ENCODE data around the gene ARHGEF10L. TPM values are rescaled to one million over a fixed set of nuclear protein-coding genes. Genes with fewer than 3 reads are reported as not detected.

The ARHGEF10L gene
- total RNA-seq, 1 donor from 2014 or later, result 39.9 TPM

DNA sequence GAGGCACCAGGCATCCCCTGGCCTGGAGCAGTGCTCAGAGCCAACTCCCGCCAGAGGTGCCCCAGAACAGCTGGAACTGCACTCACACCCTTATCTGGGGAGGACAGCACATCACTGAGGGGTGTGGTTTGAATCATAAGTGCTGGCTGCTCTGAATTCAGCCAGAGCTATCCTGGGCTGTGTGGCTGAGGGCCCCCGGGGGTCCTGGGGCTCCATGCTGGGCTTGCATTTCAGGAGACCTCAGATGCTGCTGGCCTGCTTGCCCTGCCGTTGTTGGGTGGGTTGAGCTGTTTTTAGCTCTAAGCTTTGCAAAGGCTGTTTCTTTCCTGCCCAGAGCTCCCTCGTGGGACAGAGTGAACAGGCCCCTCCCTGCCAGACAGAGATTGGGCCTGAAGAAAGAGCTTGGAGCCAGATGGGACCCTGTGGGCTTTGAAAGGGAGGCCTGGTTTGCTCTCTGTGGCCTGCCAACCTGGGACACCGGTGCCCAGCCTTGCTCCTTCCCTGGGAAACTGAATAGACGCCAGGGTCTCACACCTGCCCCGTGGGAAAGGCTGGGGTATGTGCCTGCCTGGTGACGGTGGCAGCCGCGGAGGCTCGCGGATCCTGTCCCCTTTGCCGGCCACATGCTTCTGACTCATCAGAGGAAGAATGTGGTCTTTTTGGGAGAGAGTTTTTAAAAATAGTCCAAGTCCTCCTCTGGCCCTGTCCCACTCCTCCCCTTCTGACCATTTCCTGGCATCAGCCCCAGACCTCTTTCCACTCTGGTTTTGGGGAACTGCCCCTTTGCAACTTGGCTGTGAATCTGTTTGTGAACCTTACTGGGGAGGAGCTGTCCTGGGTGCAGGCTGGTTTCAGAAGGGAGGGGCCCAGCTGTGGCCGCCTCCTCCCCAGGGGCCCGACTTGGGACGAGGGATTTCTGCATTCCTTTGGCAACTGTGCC is 30.0 kb downstream of the ARHGEF10L start:
- peak; percentile 76 for DNase-seq

DNA sequence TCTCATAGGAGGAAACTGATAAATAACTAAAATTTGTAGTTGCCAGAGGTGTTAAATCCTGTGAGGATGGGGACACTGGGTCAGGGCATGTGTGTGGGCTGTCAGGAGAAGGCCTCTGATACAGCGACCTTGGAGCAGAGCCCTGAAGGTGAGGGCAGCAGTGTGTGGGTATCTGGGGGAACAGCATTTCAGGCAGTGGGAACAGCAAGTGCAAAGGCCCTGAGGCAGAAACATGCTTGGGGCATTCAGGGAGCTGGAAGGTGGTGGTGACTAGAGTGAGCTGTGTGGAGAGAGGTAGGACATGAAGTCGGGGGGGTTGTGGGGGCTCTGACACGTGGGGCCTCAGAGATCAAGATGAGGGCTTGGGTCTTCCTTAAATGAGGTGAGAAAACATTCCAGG is 30.7 kb downstream of the ARHGEF10L start:
- no peak for DNase-seq

DNA sequence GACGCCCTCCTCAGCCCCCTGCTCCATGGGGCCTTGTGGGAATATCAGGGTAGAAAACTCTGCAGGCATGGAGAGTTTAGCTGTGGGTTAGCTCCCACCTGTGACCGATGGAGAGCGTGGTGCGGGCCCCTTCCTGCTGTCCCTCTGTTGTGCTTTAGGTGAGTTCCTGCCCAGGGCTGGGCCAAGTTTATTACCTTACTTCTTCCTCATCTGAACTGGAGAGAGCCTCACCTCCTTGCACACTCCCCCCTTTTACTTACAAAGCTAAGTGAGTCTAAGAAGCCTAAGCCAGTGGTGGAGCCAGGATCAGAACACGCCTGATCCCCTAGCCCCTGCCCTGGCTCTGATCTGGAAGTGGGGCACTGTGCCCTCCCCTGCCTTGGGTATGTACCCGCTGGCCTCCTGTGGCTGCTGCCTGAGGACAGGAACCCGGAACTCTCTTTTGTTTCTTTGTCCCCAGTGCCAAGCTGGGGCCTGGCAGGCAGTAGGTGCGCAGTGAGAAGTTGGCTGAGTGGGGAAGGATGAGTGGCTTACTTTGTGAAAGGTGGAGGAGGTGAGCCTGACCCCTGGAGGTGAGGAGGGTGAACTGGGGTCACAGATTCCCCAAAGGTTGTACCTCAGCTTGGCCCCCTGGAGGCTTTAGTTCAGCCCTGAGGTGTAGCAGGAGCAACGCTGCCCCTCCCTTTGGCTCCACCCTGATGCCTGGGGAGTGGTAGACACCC is 32.9 kb downstream of the ARHGEF10L start:
- no peak for DNase-seq

DNA sequence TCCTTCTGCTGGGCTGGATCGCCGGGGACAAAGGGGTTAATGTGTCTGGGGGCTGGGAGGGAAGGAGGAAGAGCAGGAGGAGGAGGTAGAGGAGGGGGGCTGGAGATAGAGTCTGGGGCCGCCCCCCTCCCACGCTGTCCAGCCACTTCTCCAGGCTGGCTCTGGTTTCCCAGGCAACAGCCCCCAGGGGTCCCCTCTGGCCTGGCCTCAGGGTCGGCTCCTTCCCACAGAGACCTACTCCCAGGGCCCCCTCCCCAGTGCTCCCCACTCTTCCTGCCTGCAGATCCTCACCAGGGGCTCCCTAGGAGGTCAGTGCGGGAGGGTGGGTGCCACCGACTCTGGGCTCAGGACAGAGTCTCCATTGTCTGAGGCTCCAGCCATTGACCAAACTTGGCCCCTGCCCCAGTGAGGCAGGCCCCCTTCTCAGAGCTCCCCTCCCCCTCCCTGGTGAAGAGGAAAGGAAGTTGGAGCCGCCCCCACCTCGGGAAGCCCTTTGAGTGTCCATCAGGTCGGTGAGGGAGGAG is 34.1 kb downstream of the ARHGEF10L start:
- peak; percentile 41 for DNase-seq

DNA sequence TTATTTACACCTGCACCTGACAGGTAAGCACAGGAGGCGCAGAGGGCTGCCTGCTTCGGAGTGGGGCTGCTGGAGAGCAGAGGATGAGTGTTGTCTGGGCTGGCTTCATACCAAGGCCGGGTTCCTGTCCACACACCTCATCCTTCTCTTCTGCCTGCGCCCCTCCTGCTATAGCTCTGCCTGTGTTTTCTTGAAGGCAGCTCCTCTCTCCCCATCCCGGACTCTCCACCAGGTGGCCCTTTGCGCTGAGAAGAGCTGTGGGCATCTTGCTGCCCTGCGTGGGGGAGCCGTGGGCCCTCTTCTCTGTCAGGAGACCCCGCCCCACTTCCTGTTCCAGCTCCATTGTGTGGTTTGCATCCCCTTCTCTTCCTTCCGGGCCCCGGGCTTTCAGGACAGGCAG is 35.0 kb downstream of the ARHGEF10L start:
- no peak for DNase-seq

DNA sequence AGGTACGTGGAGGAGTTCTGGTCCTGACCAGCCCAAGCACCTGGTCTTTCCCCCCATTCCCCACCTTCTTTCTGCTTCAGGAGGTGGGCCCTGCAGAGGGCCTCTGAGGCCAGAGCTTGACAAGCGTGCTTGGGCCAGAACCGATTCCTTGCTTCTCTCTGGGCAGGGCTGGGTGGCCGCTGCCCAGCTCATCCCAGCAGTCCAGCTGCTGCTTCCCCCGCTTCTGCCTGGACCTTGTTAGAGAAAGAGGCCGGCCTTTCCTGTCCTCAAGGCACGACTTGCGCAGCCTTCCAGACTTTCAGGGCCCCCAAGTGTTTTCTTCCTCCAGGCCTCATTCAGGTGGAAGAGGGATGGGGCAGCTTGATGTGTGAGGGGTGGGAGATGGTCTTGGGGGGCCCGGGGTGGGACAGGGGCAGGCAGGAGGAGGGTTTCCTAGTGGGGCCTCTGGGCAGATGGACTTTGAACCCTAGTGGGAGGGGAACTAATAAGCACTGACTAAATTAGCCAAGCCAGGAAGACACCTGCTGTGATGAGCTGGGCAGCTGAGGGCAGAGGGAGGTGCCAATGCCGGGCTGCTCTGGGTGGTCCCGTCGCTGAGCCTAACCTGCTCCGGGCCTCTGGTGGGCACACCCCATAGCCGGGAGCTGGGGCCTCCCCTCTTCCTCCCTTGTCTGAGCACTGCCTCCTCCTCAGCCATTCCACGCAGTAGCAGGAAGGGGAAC is 36.5 kb downstream of the ARHGEF10L start:
- peak; percentile 42 for DNase-seq

DNA sequence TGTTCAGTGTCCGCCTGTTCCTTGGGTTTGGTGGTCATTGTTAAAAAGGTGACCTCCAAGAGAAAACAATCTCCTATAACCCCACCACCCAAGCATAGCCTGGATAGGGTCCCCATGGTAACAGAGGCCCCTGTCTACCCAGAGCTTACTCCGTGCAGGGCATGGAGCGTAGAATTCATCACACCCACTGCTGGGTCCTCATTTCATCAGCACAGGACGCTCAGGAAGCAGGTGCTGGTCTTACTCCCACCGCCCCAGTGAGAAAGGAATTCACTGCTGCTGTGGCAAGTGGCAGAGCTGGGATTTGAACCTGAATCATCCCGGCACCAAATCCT is 37.0 kb downstream of the ARHGEF10L start:
- no peak for DNase-seq

DNA sequence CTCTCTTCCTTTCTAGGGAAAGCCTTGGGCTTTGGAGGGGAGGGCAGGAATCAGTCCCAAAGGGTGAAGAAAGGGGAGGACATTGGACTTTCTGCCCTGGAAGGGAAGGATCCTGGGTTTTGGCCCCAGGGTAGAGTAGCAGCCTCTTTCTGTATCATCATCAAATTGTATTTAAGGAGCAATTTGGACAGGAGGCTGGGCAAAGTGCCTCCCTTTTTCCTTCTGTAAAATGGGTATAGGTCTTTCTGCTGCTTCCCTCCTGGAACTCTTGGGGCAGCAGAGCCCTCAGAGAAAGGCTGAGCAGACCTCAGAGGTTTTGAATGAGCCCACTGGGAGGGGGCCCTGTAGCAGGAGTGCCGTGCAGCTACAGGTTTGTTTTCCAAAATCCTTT is 38.4 kb downstream of the ARHGEF10L start:
- no peak for DNase-seq

DNA sequence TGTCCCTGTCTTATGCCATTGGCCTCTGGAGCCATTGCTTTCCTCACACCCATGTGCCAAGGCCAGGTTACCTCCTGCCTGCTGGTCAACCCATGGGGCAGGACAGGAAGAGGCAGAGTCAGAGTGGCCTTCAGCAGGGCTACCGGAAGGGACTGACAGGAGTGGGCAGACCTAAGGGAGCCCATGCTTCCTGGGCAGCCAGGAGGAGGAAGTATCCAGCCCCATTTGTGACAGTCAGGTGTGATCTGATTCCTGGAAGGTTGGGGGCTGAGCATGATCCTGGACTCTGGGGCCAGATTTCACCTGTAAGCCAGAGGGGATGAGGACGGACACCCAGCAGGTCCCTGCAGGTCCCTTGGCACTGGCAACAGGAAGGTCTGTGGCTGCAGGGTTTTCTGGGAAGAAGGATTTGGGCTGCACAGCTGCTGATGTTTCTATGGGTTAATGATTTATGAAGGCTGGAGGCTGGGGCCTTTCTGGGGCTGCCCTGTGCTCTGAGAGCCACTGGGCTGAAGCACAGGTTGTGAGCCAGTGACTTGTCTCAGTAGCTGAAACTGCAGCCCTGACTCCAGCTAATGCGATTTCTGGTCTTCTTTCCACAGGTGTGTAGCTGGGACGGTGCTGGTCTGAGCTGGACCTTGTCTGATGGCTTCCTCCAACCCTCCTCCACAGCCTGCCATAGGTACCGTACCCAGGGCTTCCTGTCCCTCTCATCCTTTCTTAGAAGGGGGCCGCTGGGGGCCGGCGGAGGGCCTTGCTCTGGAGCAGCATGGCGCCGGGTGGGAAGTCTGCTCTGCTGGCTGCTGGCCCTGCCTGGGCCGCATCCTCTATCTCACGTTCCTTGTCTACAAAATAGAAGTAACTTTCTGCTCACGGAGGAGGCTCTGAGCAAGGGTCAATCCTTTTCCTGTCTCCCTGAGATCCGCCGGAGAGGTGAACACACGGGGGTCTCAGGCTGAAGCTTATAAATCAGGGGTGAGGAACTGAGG is 40.7 kb downstream of the ARHGEF10L start:
- no peak for DNase-seq

DNA sequence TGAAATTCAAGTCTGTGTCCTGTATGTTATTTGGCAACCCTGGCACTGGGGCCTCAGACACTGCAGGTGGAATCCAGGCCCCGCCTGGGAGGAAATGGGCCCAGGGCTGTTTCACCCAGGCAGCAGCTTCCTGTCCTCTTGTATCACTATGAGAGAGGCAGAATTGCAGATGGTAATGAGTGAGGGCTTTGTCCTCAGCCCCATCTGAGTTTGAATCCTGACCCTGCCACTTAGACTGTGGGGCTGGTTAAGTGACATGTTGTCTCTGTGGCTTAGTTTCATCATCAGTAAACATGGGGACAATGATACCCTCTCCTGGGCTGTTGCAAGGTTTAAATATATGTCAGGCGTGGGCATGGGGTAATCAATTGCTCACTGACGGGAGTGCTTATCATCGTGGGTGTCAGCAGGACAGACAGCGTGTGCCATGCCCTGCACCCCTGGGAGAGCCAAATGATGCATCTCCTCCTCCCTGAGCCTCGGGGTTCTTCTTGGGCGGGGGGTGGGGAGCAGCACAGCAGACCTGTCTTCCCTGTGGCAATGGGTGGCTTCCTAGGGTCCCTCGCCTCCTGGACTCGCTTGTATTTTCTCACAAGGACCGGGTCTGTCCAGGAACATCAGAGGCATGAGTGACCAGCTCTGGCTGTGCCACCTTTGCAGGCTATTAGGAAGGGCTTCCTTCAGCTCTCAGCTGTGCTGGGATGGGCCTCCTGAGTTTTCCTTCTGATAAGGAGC is 42.1 kb downstream of the ARHGEF10L start:
- DNase-seq, result no peak

DNA sequence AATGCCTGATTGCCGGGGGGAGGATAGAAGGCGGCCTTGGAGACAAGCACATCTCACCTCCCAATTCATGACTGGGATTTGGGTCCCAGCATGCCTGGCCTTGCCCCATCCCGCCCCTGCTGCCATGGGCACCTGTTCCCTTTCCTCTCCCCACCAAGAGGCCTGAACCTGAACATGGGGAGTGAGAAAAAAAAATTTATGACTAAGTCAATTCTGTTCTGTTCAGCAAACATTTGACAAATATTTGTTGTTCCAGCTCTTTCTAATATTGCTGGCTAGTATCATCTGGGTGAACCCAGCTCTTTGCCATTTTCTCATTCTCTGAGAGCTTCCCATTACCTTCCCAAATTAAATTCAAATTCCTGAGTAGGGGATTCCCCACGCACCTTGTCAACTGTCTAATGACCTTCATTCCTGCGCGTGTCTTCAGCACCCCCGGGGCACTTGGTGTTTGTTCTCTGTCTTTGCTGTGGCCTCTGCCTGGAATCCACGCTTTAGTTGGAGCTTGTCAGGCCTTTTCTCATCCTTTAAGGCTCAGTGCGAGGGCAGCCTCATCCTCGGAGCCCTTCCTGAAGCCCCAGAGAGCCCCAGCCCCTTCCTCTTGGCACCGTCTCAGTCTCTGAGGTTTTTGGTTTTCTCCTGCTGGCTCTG is 42.8 kb downstream of the ARHGEF10L start:
- no peak for DNase-seq

DNA sequence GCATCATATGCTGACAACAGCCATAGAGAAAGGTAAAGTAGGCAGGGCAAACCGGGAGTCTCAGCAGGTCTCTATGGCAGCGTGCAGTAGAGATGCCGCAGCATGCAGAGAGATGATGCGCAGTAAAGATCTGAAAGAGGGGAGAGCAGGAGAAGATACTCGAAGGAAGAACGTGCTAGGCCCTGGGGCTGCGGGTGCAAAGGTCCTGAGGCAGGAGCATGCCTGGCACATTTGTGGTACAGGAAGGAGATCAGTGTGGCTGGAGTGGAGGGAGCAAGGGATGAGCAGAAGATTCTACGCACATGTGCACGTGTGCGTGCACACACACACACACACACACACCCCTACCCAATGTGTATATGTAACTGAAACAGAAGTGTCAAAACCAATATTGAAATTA is 45.0 kb downstream of the ARHGEF10L start:
- no peak for DNase-seq

DNA sequence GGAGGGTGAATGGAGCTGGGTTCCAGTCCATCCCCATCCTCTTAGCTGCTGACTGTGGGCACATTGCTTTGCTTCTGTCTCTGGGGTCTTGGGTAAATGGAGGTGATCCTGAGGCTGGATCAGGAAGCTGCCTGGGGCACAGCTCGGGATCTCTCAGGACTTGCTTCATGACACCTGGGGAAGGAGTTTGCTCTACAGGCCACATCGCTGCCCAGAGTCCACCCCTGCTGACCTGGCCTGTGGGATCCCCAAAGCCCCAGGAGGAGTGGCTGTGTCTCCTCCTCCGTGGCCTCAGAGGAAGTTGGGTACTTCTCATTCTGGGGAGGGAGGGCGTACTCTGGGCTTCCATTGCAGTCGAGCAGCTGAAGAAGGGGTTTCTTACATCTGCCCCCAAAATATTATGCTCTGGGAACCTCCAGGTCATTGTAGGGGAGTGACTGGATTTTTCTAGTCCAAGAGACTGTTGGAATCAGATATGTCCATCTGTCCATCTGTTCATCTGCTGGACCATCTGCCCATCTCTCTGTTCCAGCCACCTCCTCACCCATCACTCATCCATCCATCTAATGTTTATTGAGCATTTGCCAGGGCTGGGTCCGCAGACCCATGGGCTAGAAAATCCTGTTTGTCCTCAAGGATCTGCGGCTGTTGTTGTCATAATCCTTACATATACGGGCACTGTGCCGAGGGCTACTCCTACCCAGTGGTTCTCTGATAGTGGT is 45.9 kb downstream of the ARHGEF10L start:
- no peak for DNase-seq

DNA sequence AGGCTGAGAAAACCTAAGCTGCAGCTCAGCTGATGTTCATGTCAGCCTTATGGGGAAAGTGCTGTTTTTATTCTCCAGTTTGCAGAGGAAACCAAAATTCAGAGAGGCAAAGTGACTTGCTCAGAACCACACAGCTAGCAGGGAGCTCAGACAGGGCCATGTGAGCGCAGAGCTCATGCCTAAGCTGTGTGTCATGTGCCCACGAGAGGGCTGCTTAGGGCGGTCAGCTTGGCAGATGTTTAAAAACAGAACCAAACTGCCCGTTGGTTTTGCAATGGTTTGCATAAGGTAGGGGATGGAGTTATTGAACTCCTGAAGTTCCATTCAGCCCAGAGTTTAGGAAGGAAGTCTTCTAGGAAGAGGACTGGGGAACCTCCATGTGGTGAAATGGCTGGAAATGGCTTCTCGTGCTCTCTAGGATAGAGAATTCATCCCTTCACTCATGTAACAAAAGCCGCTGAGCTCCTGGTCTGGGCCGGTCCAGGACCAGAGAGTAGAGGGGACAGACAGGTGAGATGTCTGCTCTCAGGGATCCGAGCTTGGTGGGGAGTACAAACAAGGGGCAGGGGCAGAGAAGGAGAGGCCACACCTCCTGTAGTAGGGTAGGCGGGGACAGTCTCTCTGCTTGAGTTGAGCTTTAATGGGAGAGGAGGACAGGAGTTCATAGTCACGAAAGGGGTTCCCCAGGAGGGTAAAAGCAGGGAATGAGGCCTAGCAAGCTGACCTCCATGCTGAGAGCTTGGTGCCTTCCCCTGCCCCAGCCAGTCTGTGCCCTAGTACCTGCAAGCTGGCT is 46.9 kb downstream of the ARHGEF10L start:
- DNase-seq, result no peak

DNA sequence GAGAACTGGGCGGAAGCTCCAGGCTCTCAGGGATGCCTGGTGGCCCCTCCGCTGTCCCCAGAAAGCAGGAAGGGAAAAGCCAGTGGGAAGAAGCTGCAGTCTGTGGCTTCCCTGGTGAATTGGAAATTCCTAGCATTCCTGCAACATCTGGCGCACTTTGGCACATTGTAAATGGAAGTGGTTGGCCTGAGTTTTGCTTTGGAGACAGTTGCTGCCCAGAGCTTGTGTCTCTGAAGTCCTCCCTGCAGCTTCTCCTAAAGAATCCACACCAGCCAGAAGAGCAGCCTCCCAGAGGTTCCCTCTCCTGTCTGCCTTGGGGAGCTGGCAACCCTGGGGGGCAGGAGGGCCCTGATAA is 48.2 kb downstream of the ARHGEF10L start:
- peak; percentile 90 for DNase-seq

DNA sequence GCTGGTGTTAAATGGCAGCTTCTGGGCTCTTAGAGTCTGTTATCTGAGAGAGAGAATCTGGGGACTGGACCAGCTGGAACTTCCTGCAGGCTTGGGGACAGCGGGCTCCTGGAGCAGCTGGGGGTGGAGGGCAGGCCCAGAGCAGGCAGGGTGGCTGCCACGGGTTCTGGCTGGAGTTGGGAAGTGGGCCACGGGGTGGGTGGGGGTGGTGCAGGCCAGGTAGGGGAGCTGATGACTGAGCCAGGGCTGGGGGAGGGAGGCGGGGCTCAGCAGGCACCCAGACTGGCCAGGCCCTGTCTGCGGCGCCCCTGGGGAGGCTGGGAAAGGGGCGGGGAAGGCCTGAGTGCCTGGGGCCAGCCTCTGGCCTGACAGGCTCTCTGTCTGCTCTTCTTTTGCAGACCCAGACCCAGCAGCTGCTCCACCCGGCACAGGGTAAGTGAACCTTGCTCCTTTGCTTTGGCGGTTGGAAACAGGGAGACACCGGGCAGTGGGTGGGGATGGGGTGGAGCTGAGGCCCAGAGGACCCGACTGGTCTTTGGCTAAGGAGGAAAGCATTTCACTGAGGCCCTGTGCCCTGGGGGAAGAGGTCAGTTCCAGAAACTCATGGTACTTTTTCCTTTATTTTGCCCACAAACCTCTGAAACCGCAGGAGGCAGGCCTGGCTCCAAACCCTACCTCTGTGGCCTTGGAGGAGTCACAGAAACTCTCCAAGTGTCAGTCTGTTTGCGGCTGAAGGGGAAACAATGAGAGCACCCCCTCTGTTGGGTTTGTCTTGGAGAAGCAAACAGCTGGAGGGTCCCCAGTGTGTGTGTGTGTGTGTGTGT is 48.8 kb downstream of the ARHGEF10L start:
- peak; percentile 60 for DNase-seq

DNA sequence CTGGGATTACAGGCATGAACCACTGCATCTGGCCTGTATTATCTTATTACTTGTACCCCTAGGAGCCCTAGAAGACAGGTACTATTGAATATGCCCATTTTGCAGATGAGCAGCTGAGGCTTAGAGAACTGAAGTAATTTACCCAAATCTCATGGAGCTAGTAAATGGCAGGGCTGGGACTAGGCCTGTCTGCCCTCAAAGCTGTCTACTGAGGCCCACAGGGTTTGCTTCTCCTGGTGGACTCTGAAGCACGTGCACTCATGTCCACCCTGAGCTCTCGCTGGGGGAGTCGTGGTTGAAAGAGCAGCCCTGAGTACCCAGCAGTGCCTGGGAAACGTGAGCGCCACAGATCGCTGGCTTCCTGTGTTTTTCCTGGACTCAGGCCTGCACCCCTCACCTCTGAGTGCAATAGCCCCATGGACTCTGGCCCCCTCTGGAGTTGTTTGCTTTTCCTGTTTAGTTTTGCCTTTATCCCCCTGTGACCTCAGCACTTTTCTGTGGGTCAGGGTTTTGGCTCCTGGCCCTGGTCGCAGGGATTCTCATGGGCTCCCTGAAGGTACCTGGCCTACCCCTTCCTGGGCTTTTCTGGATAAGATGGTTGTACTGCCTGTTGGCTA is 52.4 kb downstream of the ARHGEF10L start:
- no peak for DNase-seq
